GM12864 (cell line): ENCODE measurements around the gene RFX4.

Experiments used
- DNase-seq: peaks from one replicate; pipeline ENCODE4 v3.0.0-alpha.2; 2011; ENCODE audit warnings: low read depth
- H3K4me3 ChIP-seq: 2 replicates; pipeline ENCODE4 v1.5.1; 2011; ENCODE audit warnings: mild to moderate bottlenecking, low read depth, low read length, control low read depth
- CTCF ChIP-seq: IDR thresholded peaks from 2 replicates; pipeline ENCODE4 v1.5.1; 2011; ENCODE audit warnings: low read depth, mild to moderate bottlenecking, moderate library complexity, low read length, control low read depth, inconsistent platforms; ENCODE audit errors: missing control alignments

RFX4 gene

GRCh38 chr12:106704081-106704480 is 121.3 kb downstream of the RFX4 start:
- TF ChIP-seq CTCF: no peak

DNA sequence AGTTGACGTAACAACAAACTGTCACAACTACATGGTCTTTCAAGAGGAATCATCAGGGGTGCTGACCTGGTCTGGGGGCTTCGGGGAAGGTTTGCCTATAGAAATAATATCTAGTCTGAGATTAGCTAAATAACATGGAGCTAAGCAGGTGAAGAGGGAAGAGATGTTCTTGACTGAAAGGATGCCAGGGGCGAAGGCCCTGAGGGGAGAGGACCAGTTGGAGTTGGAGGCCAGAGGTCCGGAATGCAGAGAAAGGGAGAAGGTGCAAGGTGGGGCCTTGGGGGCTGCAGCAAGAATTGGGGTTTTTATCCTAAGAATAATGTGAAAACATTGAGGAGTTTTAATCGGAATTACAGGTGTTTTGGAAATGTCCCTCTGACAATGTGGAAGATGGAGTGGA is 123.2 kb downstream of the RFX4 start:
- H3K4me3 ChIP-seq: no peak overlapping the region
- no peak for TF ChIP-seq CTCF
- no peak for DNase-seq

More at GRCh38 chr12:106704081-106704480, 121.3 kb downstream of the RFX4 start:
- DNase-seq: no peak
- no peak overlapping the region for H3K4me3 ChIP-seq

DNA sequence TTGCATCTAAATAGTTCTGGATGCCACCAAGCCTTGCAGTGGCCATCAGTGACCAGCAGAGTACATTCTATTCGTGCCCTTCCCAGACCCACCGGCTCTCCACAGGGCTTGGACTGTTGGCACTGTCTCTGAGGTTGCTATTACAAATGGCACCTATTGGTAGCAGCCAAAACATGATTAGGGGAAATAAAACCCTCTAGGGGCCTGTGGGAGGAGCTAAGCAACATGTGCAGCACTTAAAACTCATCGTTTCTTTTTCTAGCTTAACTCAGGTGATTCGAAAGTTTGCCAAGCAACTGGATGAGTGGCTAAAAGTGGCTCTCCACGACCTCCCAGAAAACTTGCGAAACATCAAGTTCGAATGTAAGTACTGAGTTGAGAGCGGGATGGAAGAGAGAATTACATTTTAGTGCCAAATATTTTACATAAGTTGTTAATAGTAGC is 126.3 kb downstream of the RFX4 start:
- no peak overlapping the region for H3K4me3 ChIP-seq
- DNase-seq: no peak
- no peak for TF ChIP-seq CTCF

GRCh38 chr12:106710143-106710893 is 127.5 kb downstream of the RFX4 start:
- TF ChIP-seq CTCF: no peak
- DNase-seq: no peak
- H3K4me3 ChIP-seq: no peak overlapping the region

DNA sequence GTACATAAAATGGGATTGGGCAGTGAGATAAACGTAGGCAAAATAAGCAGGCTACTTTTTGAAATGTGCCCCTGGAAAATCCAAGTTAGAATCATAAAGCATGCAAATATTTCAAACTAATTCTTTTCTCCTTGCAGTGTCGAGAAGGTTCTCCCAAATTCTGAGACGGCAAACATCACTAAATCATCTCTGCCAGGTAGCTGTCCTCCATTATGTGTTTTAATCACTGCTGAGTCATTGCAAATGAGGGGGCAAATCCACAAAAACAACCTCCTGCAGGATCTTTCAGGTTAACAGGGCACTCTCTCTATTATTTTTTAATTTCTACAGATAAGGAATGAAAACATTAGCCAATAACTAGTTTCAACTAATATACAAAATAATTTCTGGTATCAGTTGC is 128.5 kb downstream of the RFX4 start:
- no peak overlapping the region for H3K4me3 ChIP-seq
- no peak for TF ChIP-seq CTCF
- DNase-seq: no peak

DNA sequence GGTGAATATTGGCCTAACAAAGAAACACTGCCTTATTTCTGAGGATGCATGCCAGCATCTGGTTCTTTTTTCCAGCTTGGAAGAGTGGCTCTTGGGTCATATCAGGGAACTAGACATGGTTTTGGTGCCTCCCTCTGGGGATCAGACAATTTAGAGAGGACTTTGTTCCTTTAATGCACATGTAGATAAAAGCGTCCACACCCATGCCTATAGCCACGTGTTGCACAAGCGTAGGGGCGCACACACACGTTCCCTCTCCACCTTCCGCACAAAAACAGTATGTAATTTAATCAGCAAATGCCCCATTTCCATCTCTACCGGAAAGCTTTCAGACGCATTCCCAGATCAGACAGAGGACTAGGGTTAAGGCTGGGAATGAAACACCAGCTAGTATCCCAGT is 130.0 kb downstream of the RFX4 start:
- H3K4me3 ChIP-seq: no peak overlapping the region
- no peak for TF ChIP-seq CTCF
- DNase-seq: no peak

DNA sequence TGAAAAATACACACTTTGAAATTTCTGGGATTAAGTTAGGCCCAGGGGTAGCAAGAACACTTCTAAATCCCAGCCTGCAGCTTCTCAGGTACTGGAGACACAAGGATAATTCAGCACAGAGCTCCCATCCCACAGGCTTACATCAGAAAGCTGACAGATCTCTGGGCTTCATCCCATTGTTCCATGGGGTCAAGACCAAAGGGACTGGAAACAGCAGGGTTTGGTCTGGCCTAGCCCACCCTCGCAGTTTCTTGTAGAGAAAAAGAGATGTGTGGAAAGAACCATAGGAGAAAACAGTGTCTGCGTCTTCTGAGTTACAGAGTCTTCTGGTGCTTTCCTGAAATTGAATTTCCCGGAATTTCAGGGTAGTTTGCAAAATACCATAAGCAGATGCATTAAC is 132.1 kb downstream of the RFX4 start:
- DNase-seq: no peak

More for the DNA sequence above, 132.1 kb downstream of the RFX4 start:
- H3K4me3 ChIP-seq: no peak overlapping the region
- TF ChIP-seq CTCF: no peak
